HepG2 (cell line): Measurements from ENCODE around the gene CFAP90. TPM values are rescaled to one million over a fixed set of nuclear protein-coding genes. Genes with fewer than 3 reads are reported as not detected.

Experiments
- ATAC-seq: fragments of 200-7000 bp; cut with Tn5 transposase; 3 replicates; pipeline ENCODE4 v1.9.1; 2020; ENCODE audit warnings: mild to moderate bottlenecking, moderate library complexity
- BruUV-seq: library from RNA; stranded (reverse); fragments of 400-500 nt; replicated peaks from 2 replicates; lab custom pipeline; 2021; lab: Mats Ljungman, UMichigan
- CTCF ChIA-PET: fragments of 300-600 bp; formaldehyde crosslinking; extraction: SDS; loops from one replicate; lab custom pipeline; 2021; ENCODE audit warnings: low total read pairs, inconsistent platforms, low intra/inter-chr PET ratio; lab: Yijun Ruan, JAX
- POLR2A ChIA-PET: fragments of 350-600 bp; sonication (Branson Sonifier 250); formaldehyde crosslinking; loops from one replicate; lab custom pipeline; 2020; ENCODE audit warnings: antibody characterized with exemption, inconsistent platforms; lab: Yijun Ruan, JAX
- DNase-seq: peaks from one replicate; pipeline ENCODE4 v3.0.0-alpha.2; 2015; ENCODE audit warnings: low spot score
- FAIRE-seq: peaks from 3 replicates; lab custom pipeline; 2011; peaks lifted over from hg19 to GRCh38; lab: Jason Lieb, UNC
- H2AFZ ChIP-seq: one replicate; pipeline ENCODE4 v1.6.1; 2011; ENCODE audit warnings: low read length, inconsistent platforms
- H3K27ac ChIP-seq: fragments of 300-600 bp; 3 replicates; pipeline ENCODE4 v1.8.0; 2011; ENCODE audit warnings: mixed run types, mild to moderate bottlenecking, mixed read lengths, low read length, inconsistent platforms; ENCODE audit not compliant: insufficient read depth; ENCODE audit errors: extremely low read length
- H3K27me3 ChIP-seq, 2 experiments: fragments of 200-600 bp in 1 of 2; 2 replicates in 1 of 2; 3 replicates in 1 of 2; pipeline versions ENCODE4 v1.6.0 to v1.8.0; 2011; ENCODE audit warnings: low read length in 2 of 2, mild to moderate bottlenecking in 2 of 2, moderate library complexity in 2 of 2, inconsistent platforms in 1 of 2; ENCODE audit not compliant: insufficient read depth in 2 of 2, control insufficient read depth in 1 of 2
- H3K36me3 ChIP-seq, 2 experiments: fragments of 200-600 bp in 1 of 2; replicated peaks in 1 of 2; 2 replicates in 1 of 2; 3 replicates in 1 of 2; pipeline versions ENCODE4 v1.5.1 to v1.8.0; 2011; ENCODE audit warnings: low read length in 2 of 2, inconsistent platforms in 1 of 2; ENCODE audit not compliant: insufficient read depth in 2 of 2, control insufficient read depth in 1 of 2
- H3K4me1 ChIP-seq: 2 replicates; pipeline ENCODE4 v1.5.1; 2012; ENCODE audit warnings: low read length, inconsistent platforms; ENCODE audit not compliant: insufficient read depth
- H3K4me2 ChIP-seq: 2 replicates; pipeline ENCODE4 v1.6.0; 2011; ENCODE audit warnings: low read depth, low read length, inconsistent platforms
- H3K4me3 ChIP-seq, 3 experiments: fragments of 200-600 bp in 1 of 3; sonication (generic), shearing (Covaris generic) in 1 of 3; replicated peaks in 1 of 3; 2 replicates each; pipeline ENCODE4 v1.5.1; 2011 to 2016; ENCODE audit warnings: low read length in 3 of 3, inconsistent platforms in 2 of 3, low read depth in 2 of 3, mild to moderate bottlenecking in 2 of 3, control low read depth in 1 of 3, mixed read lengths in 1 of 3; ENCODE audit not compliant: insufficient read depth in 1 of 3
- H3K79me2 ChIP-seq: one replicate; pipeline ENCODE4 v1.6.1; 2011; ENCODE audit warnings: low read length, inconsistent platforms; ENCODE audit not compliant: insufficient read depth
- H3K9ac ChIP-seq: 2 replicates; pipeline ENCODE4 v1.6.0; 2011; ENCODE audit warnings: mild to moderate bottlenecking, low read depth, low read length, inconsistent platforms; ENCODE audit not compliant: insufficient read depth
- H3K9me3 ChIP-seq: 2 replicates; pipeline ENCODE4 v1.5.1; 2012; ENCODE audit warnings: mild to moderate bottlenecking, low read length
- H4K20me1 ChIP-seq: 2 replicates; pipeline ENCODE4 v1.6.0; 2011; ENCODE audit warnings: inconsistent platforms, mild to moderate bottlenecking, low read length, moderate library complexity; ENCODE audit not compliant: insufficient read depth
- DPF2 ChIP-seq: sonication (generic); formaldehyde crosslinking; IDR thresholded peaks from 2 replicates; pipeline ENCODE4 v1.4.0; 2020; ENCODE audit warnings: mild to moderate bottlenecking, low read depth, missing genetic modification reagents, borderline replicate concordance
- HOXA3 ChIP-seq: sonication (generic); formaldehyde crosslinking; IDR thresholded peaks from 2 replicates; pipeline ENCODE4 v1.5.0; 2020; ENCODE audit warnings: missing genetic modification reagents
- IRX3 ChIP-seq: sonication (generic); formaldehyde crosslinking; IDR thresholded peaks from 2 replicates; pipeline ENCODE4 v1.8.1; 2023; ENCODE audit warnings: mild to moderate bottlenecking, low read depth, missing genetic modification reagents, borderline replicate concordance
- MAFK ChIP-seq, 2 experiments: IDR thresholded peaks in 1 of 2; conservative IDR thresholded peaks in 1 of 2; 2 replicates each; pipeline ENCODE4 v1.6.1; 2011; ENCODE audit warnings: improper control_type of control experiment in 2 of 2, low read length in 2 of 2
- NKX3-1 ChIP-seq: sonication (generic); formaldehyde crosslinking; IDR thresholded peaks from 2 replicates; pipeline ENCODE4 v1.5.0; 2020; ENCODE audit warnings: missing genetic modification reagents
- SNAI1 ChIP-seq: sonication (generic); formaldehyde crosslinking; IDR thresholded peaks from 2 replicates; pipeline ENCODE4 v1.5.0; 2020; ENCODE audit warnings: mild to moderate bottlenecking, missing genetic modification reagents, borderline replicate concordance
- ZNF503 ChIP-seq: sonication (generic); formaldehyde crosslinking; IDR thresholded peaks from 2 replicates; pipeline ENCODE4 v1.4.0; 2020; ENCODE audit warnings: missing genetic modification reagents
- WGBS: methylation state at CpG from one replicate; pipeline ENCODE4 v1.1.6; 2017; ENCODE audit warnings: low lambda C conversion rate; 5-methylcytosine and 5-hydroxymethylcytosine counted together
- in situ Hi-C: cut with HindIII; loops from 2 replicates; pipeline ENCODE4 v1.10.0; 2017; ENCODE audit warnings: low pct_unique_long_range_greater_than_20kb; ENCODE audit not compliant: extremely low pct_ligation_motif_present
- intact Hi-C: fragments of 100-400 bp; cut with micrococcal nuclease; formaldehyde crosslinking; loops from one replicate; pipeline ENCODE4 v1.10.0; 2022; ENCODE audit not compliant: unreplicated experiment
- polyA plus RNA-seq, 8 experiments: library from polyadenylated mRNA; depleted of rRNA in 3 of 8; stranded (reverse) in 7 of 8; unstranded in 1 of 8; fragments of >200 nt; fragmentation: Illumina TruSeq in 4 of 8; extraction: Trizol in 4 of 8; gene quantifications; 2 replicates each; pipeline versions ENCODE4 v1.2.1 to v1.2.3, GENCODE V29; 2011 to 2016; ENCODE audit warnings: low read depth in 4 of 8, missing spikeins in 1 of 8, mixed read lengths in 1 of 8; ENCODE audit not compliant: insufficient read depth in 1 of 8
- total RNA-seq, 5 experiments: library from RNA; depleted of rRNA; stranded (reverse); fragments of >200 nt; fragmentation: Illumina TruSeq; extraction: Trizol; gene quantifications; 2 replicates each; pipeline ENCODE4 v1.2.3, GENCODE V29; 2016; ENCODE audit warnings: low read depth in 1 of 5
- TF ChIP-seq, protein P1 (sequence below): sonication (generic); formaldehyde crosslinking; IDR thresholded peaks from 2 replicates; pipeline ENCODE4 v1.8.1; 2022; ENCODE audit warnings: mild to moderate bottlenecking, missing genetic modification reagents

CFAP90 gene
- total and polyA plus RNA-seq, 2 of the 13 experiments (the other 11 are each of a cell fraction or from before 2014, with no cell fraction given): 0.11 TPM; not detected in 1

DNA sequence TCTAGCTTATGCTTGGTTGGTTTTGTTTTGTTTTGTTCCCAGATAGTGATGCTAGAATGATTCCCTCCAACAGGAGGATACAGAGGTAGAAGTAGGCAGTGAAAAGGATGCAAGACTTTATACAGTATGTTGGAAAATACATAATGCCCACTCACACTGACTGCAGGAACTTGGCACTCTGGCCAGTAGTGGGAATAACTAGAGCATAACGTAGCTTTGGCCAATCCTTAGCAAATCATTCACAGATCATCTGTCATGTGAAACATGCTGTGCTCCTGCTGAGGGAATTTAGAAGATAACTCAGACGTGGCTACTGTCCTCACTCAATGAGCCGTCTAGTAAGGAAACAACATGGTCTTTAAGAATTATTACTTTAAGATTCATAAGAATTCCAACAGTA lies 13.5 kb downstream of the CFAP90 start (continued):
- TF ChIP-seq IRX3 (CRISPR knock-in tag) (no peak), HOXA3 (no peak), NKX3-1 (no peak), SNAI1 (CRISPR knock-in tag) (no peak)
- TF ChIP-seq, protein P1, sequence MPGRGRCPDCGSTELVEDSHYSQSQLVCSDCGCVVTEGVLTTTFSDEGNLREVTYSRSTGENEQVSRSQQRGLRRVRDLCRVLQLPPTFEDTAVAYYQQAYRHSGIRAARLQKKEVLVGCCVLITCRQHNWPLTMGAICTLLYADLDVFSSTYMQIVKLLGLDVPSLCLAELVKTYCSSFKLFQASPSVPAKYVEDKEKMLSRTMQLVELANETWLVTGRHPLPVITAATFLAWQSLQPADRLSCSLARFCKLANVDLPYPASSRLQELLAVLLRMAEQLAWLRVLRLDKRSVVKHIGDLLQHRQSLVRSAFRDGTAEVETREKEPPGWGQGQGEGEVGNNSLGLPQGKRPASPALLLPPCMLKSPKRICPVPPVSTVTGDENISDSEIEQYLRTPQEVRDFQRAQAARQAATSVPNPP: no peak
- TF ChIP-seq, all 625 proteins: peak for 0

DNA sequence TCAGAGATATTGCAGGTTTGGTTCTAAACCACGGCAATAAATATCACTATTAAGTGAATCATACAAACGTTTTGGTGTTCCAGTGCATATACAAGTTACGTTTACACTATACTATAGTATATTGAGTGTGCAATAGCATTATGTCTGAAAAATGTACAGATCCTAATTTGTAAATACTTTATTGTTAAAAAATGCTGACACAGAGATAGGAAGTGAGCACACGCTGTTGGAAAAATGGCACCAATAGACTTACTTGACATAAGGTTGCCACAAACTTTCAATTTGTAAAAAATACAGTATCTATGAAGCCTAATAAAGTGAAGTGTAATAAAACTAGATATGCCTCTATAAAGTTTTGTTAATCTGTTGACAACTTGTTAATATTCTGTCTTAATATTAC lies 16.0 kb downstream of the CFAP90 start:
- H3K4me2 ChIP-seq: no peak overlapping the region
- no peak overlapping the region for H3K9ac ChIP-seq
- no peak for DNase-seq
- no peak for ATAC-seq
- no peak overlapping the region for H3K4me3 ChIP-seq
- H3K27me3 ChIP-seq: peaks cover 0 to 6% of the 10 kb centered on the region in 2 experiments; a peak in 1 of 5 replicates
- no peak overlapping the region for H2AFZ ChIP-seq
- intact Hi-C loops (no loop called here), in situ Hi-C loops (no loop called here)
- no peaks in the 10 kb centered on the region for H3K9me3 ChIP-seq
- no peaks in the 10 kb centered on the region for H3K4me1 ChIP-seq
- no peak overlapping the region for H3K27ac ChIP-seq
- no peaks in the 10 kb centered on the region for H4K20me1 ChIP-seq
- CTCF ChIA-PET: no interaction called here
- no peak for FAIRE-seq
- no peaks in the 10 kb centered on the region for H3K36me3 ChIP-seq
- TF ChIP-seq MAFK (conservative IDR thresholded peaks at IDR 0.05 in 1 of 2, IDR thresholded peaks at IDR 0.05 in 1 of 2; ENCODE audit: low read length in 2 of 2): peak; percentile 11 to 63; a peak in 2 of 4 replicates
- no peak for TF ChIP-seq DPF2 (CRISPR knock-in tag)
- TF ChIP-seq ZNF503 (CRISPR knock-in tag): no peak
- POLR2A ChIA-PET: no interaction called here
- H3K79me2 ChIP-seq: no peaks in the 10 kb centered on the region
- 33% methylated on average over 4 of the region's 4 CpGs for WGBS
- no TSS peak for BruUV-seq
